WTC11 (cell line): Measurements from ENCODE around the gene EPHB6.

Experiments
- ATF2 ChIP-seq: sonication (generic); formaldehyde crosslinking; IDR thresholded peaks from 2 replicates; pipeline ENCODE4 v1.8.1; 2022; ENCODE audit warnings: low read depth, missing genetic modification reagents, borderline replicate concordance
- CTCF ChIP-seq: fragments of 200-600 bp; IDR thresholded peaks from 2 replicates; pipeline ENCODE4 v1.8.0; 2022; ENCODE audit warnings: antibody characterized with exemption
- SMAD3 ChIP-seq: sonication (generic); formaldehyde crosslinking; IDR thresholded peaks from 2 replicates; pipeline ENCODE4 v1.8.0; 2022; ENCODE audit warnings: missing genetic modification reagents, mild to moderate bottlenecking, borderline replicate concordance
- TEAD4 ChIP-seq: sonication (generic); formaldehyde crosslinking; IDR thresholded peaks from 2 replicates; pipeline ENCODE4 v1.8.0; 2022; ENCODE audit warnings: mild to moderate bottlenecking, missing genetic modification reagents
- ZBTB21 ChIP-seq: sonication (generic); formaldehyde crosslinking; IDR thresholded peaks from 2 replicates; pipeline ENCODE4 v1.8.1; 2023; ENCODE audit warnings: mild to moderate bottlenecking, missing genetic modification reagents, borderline replicate concordance
- ZNF317 ChIP-seq: sonication (generic); formaldehyde crosslinking; IDR thresholded peaks from 2 replicates; pipeline ENCODE4 v1.8.1; 2023; ENCODE audit warnings: low read depth, mild to moderate bottlenecking, moderate library complexity, missing genetic modification reagents, borderline replicate concordance
- TF ChIP-seq, protein P1 (sequence below): sonication (generic); formaldehyde crosslinking; conservative IDR thresholded peaks from 2 replicates; pipeline ENCODE4 v1.8.1; 2022; ENCODE audit warnings: mild to moderate bottlenecking, missing genetic modification reagents
- TF ChIP-seq, protein P2 (sequence below): fragments of 250-450 bp; sonication (Bioruptor Pico); IDR thresholded peaks from 2 replicates; pipeline ENCODE4 v1.9.0; 2021; ENCODE audit warnings: moderate library complexity, mild to moderate bottlenecking, inconsistent platforms, borderline replicate concordance

DNA sequence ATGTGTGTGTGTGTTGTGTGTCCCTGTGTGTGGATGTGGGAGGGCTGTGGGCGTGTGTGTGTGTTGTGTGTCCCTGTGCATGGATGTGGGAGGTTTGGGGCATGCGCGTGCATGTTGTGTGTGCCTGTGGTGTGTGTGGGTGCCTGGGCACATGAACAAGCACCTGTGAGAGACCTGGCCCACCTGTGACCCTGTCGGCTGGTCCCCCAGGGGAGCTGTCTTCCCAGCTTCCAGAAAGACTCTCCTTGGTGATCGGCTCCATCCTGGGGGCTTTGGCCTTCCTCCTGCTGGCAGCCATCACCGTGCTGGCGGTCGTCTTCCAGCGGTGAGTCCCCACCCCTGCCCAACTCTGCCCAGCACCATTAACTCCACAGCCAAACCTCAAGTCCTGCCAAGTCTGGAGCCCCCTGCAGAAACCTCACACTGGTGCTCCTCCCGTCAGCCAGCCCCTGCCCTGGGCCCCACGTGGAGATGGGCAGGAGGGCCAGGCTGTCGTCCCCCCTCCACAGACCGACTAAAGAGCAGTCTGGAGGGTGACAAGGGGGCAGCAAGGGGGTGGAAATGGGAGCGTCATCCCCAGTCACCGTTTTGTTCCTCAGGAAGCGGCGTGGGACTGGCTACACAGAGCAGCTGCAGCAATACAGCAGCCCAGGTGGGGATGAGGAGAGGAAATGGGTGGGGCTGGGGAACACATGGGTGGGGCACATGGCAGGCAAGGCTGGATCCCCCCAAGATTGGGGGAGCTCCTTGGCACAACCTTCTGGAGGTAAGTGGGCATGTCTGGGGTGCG is 12.7 kb downstream of the EPHB6 start:
- TF ChIP-seq SMAD3 (CRISPR knock-in tag) (no peak), ATF2 (CRISPR knock-in tag) (no peak), CTCF (no peak), TEAD4 (no peak), ZNF317 (CRISPR knock-in tag) (no peak), ZBTB21 (CRISPR knock-in tag) (no peak)
- TF ChIP-seq, protein P1, sequence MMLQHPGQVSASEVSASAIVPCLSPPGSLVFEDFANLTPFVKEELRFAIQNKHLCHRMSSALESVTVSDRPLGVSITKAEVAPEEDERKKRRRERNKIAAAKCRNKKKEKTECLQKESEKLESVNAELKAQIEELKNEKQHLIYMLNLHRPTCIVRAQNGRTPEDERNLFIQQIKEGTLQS (CRISPR knock-in tag), result no peak
- TF ChIP-seq, protein P2, sequence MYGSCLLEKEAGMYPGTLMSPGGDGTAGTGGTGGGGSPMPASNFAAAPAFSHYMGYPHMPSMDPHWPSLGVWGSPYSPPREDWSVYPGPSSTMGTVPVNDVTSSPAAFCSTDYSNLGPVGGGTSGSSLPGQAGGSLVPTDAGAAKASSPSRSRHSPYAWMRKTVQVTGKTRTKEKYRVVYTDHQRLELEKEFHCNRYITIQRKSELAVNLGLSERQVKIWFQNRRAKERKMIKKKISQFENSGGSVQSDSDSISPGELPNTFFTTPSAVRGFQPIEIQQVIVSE, result no peak
